ENCODE measurements around the gene ECI1. TPM values are rescaled to one million over a fixed set of nuclear protein-coding genes. Genes with fewer than 3 reads are reported as not detected.
"Not testable (repeated sequence)": the region's sequence is repeated elsewhere in the genome, so short reads cannot be mapped to it uniquely, and the experiment has no call there.

ECI1 gene
- total RNA-seq, 1 experiment from 2014 or later, result 140 TPM

GRCh38 chr16:2260250-2260649, 8.9 kb upstream of the ECI1 start:
- ATAC-seq (no peak), DNase-seq (ENCODE audit: low read depth, low spot score) (no peak)
- peaks cover 100% of the 10 kb centered on the region for H3K79me2 ChIP-seq (ENCODE audit: insufficient read depth, low read length)
- no peaks in the 10 kb centered on the region for H3K9me2 ChIP-seq (ENCODE audit: insufficient read depth)
- intact Hi-C loops (cut with micrococcal nuclease), result loop anchor here (10.0 kb wide), 2 partner anchors 165 to 245 kb away; partner anchors contain the start of gene CCNF
- TF ChIP-seq CEBPB (IDR thresholded peaks at IDR 0.05; ENCODE audit: low read depth) (no peak), SP1 (IDR thresholded peaks at IDR 0.05; ENCODE audit: low read depth) (no peak), JUND (IDR thresholded peaks at IDR 0.05) (no peak), POLR2AphosphoS5 (IDR thresholded peaks at IDR 0.05; ENCODE audit: low read depth, low read length) (no peak), EGR1 (IDR thresholded peaks at IDR 0.05; ENCODE audit: low read depth) (no peak), TCF7L2 (IDR thresholded peaks at IDR 0.05; ENCODE audit: borderline replicate concordance, extremely low read depth, insufficient read depth, insufficient read length) (no peak), POLR2A (IDR thresholded peaks at IDR 0.05; ENCODE audit: borderline replicate concordance, extremely low read depth, insufficient read depth, insufficient read length) (no peak), EZH2phosphoT487 (IDR thresholded peaks at IDR 0.05; ENCODE audit: borderline replicate concordance) (no peak), SIN3A (IDR thresholded peaks at IDR 0.05; ENCODE audit: low read depth) (no peak), CBX3 (IDR thresholded peaks at IDR 0.05; ENCODE audit: low read depth) (no peak), MAX (IDR thresholded peaks at IDR 0.05) (no peak), SRF (IDR thresholded peaks at IDR 0.05; ENCODE audit: low read depth) (no peak), ELF1 (IDR thresholded peaks at IDR 0.05; ENCODE audit: borderline replicate concordance, low read depth) (no peak), FOSL1 (IDR thresholded peaks at IDR 0.05; ENCODE audit: low read depth) (no peak)
- TF ChIP-seq, protein P1, sequence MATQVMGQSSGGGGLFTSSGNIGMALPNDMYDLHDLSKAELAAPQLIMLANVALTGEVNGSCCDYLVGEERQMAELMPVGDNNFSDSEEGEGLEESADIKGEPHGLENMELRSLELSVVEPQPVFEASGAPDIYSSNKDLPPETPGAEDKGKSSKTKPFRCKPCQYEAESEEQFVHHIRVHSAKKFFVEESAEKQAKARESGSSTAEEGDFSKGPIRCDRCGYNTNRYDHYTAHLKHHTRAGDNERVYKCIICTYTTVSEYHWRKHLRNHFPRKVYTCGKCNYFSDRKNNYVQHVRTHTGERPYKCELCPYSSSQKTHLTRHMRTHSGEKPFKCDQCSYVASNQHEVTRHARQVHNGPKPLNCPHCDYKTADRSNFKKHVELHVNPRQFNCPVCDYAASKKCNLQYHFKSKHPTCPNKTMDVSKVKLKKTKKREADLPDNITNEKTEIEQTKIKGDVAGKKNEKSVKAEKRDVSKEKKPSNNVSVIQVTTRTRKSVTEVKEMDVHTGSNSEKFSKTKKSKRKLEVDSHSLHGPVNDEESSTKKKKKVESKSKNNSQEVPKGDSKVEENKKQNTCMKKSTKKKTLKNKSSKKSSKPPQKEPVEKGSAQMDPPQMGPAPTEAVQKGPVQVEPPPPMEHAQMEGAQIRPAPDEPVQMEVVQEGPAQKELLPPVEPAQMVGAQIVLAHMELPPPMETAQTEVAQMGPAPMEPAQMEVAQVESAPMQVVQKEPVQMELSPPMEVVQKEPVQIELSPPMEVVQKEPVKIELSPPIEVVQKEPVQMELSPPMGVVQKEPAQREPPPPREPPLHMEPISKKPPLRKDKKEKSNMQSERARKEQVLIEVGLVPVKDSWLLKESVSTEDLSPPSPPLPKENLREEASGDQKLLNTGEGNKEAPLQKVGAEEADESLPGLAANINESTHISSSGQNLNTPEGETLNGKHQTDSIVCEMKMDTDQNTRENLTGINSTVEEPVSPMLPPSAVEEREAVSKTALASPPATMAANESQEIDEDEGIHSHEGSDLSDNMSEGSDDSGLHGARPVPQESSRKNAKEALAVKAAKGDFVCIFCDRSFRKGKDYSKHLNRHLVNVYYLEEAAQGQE (IDR thresholded peaks at IDR 0.05; ENCODE audit: low read depth), result no peak
- CTCF ChIA-PET, result no interaction called here
- H3K27ac ChIP-seq (ENCODE audit: low read depth, low read length), result no peak overlapping the region
- H3K4me2 ChIP-seq (ENCODE audit: low read length), result no peak overlapping the region
- BruUV-seq (replicated peaks), result no TSS peak
- H3K4me3 ChIP-seq (replicated peaks in 1 of 2; ENCODE audit: low read depth in 1 of 2, low read length in 2 of 2), result no peak overlapping the region
- no peaks in the 10 kb centered on the region for H3K9me3 ChIP-seq (ENCODE audit: control insufficient read depth in 1 of 2, insufficient read depth in 1 of 2, low read depth in 1 of 2, low read length in 2 of 2)
- no peak overlapping the region for H2AFZ ChIP-seq (ENCODE audit: low read depth, low read length, poor library complexity, severe bottlenecking)
- peaks cover 28% of the 10 kb centered on the region; the same call in 1 of the 2 replicates for H4K20me1 ChIP-seq (ENCODE audit: insufficient read depth)
- RAD21 ChIA-PET (ENCODE audit: low non-redundant PET in 1 of 2, low total read pairs in 2 of 2, uncharacterized antibody in 2 of 2, unreplicated experiment in 2 of 2), result no interaction called here
- H3K9ac ChIP-seq (ENCODE audit: low read length), result no peak overlapping the region
- no peaks in the 10 kb centered on the region for H3K27me3 ChIP-seq (ENCODE audit: insufficient read depth, low read length)
- no peaks in the 10 kb centered on the region; a peak in 1 of 4 replicates for H3K4me1 ChIP-seq (ENCODE audit: control insufficient read depth in 1 of 2, insufficient read depth in 2 of 2, low read length in 2 of 2)
- peaks cover 62 to 92% of the 10 kb centered on the region in 2 experiments for H3K36me3 ChIP-seq (ENCODE audit: control insufficient read depth in 1 of 2, insufficient read depth in 2 of 2, low read length in 2 of 2)
- POLR2A ChIA-PET, result no interaction called here

DNA sequence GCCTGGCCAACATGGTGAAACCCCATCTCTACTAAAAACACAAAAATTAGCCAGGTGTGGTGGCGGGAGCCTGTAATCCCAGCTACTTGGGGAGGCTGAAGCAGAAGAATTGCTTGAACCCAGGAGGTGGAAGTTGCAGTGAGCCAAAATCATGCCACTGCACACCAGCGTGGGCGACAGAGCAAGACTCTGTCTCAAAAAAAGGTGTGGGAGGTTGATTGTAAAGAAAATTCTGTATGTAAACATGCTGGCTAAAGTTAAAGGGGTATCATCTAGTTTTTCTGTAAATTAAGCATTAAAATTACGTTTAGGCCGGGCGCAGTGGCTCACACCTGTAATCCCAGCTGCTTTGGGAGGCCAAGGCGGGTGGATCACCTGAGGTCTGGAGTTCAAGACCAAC, 7.1 kb upstream of the ECI1 start:
- intact Hi-C loops (cut with micrococcal nuclease), result loop anchor here (10.0 kb wide), 1 partner anchor 234 kb away; the partner anchor contains the start of gene NHERF2
- DNase-seq (ENCODE audit: low read depth, low spot score); BruUV-seq (replicated peaks); H2AFZ ChIP-seq (ENCODE audit: low read depth, low read length, poor library complexity, severe bottlenecking); H3K4me3 ChIP-seq (replicated peaks in 1 of 2; ENCODE audit: low read depth in 1 of 2, low read length in 2 of 2); H3K9me3 ChIP-seq (ENCODE audit: control insufficient read depth in 1 of 2, insufficient read depth in 1 of 2, low read depth in 1 of 2, low read length in 2 of 2); H3K27me3 ChIP-seq (ENCODE audit: insufficient read depth, low read length); RAD21 ChIA-PET (ENCODE audit: low non-redundant PET in 1 of 2, low total read pairs in 2 of 2, uncharacterized antibody in 2 of 2, unreplicated experiment in 2 of 2); H3K9ac ChIP-seq (ENCODE audit: low read length); CTCF ChIA-PET; ATAC-seq; H3K27ac ChIP-seq (ENCODE audit: low read depth, low read length); H3K4me1 ChIP-seq (ENCODE audit: control insufficient read depth in 1 of 2, insufficient read depth in 2 of 2, low read length in 2 of 2); H3K9me2 ChIP-seq (ENCODE audit: insufficient read depth); H3K4me2 ChIP-seq (ENCODE audit: low read length): not testable (repeated sequence)
- POLR2A ChIA-PET, result interaction anchor here (0.6 kb wide), 1 partner anchor 86 kb away, joined by 4 read pairs; no protein-coding TSS in a partner anchor
- peaks cover 12% of the 10 kb centered on the region; the same call in 1 of the 2 replicates for H4K20me1 ChIP-seq (ENCODE audit: insufficient read depth)
- peaks cover 64 to 83% of the 10 kb centered on the region in 2 experiments for H3K36me3 ChIP-seq (ENCODE audit: control insufficient read depth in 1 of 2, insufficient read depth in 2 of 2, low read length in 2 of 2)
- peaks cover 88% of the 10 kb centered on the region for H3K79me2 ChIP-seq (ENCODE audit: insufficient read depth, low read length)

All from HCT116 (cell line).